SK-N-SH (cell line): ENCODE results near the gene DHX57. TPM values are rescaled to one million over a fixed set of nuclear protein-coding genes. Genes with fewer than 3 reads are reported as not detected.

ENCODE experiments used
- CTCF ChIA-PET: fragments of 300-600, 350-600 bp; formaldehyde crosslinking; extraction: SDS; loops from one replicate; lab custom pipeline; 2021; lab: Yijun Ruan, JAX
- POLR2A ChIA-PET: fragments of 350-600 bp; sonication (Branson Sonifier 250); formaldehyde crosslinking; extraction: SDS; loops from one replicate; lab custom pipeline; 2020; ENCODE audit warnings: antibody characterized with exemption, inconsistent platforms; lab: Yijun Ruan, JAX
- DNase-seq: peaks from one replicate; pipeline ENCODE4 v3.0.0; 2012
- H2AFZ ChIP-seq: fragments of 200-600 bp; sonication (generic); 2 replicates; pipeline ENCODE4 v1.8.1; 2016; ENCODE audit warnings: antibody characterized with exemption, mild to moderate bottlenecking, low read depth
- H3F3A ChIP-seq: fragments of 200-600 bp; sonication (generic); replicated peaks from 2 replicates; pipeline ENCODE3; 2016; ENCODE audit warnings: antibody characterized with exemption, mild to moderate bottlenecking; ENCODE audit not compliant: insufficient read depth
- H3K27ac ChIP-seq, 2 experiments: fragments of 200-500 bp in 1 of 2; fragments of 200-600 bp in 1 of 2; sonication (Bioruptor generic) in 1 of 2; sonication (generic), shearing (Covaris generic) in 1 of 2; 2 replicates each; pipeline versions ENCODE4 v1.5.1 to v1.6.1; 2014 to 2016; ENCODE audit warnings: low read depth in 2 of 2, inconsistent platforms in 1 of 2, low read length in 1 of 2, mild to moderate bottlenecking in 1 of 2, mixed read lengths in 1 of 2
- H3K27me3 ChIP-seq: fragments of 200-600 bp; sonication (generic), shearing (Covaris generic); 2 replicates; pipeline ENCODE4 v1.6.1; 2016; ENCODE audit warnings: mixed run types; ENCODE audit not compliant: insufficient read depth
- H3K36me3 ChIP-seq, 2 experiments: fragments of 200-500 bp in 1 of 2; fragments of 200-600 bp in 1 of 2; sonication (Bioruptor generic) in 1 of 2; sonication (generic) in 1 of 2; replicated peaks in 1 of 2; 2 replicates each; pipeline versions ENCODE3 to v1.5.1; 2014 to 2016; ENCODE audit warnings: low read length in 1 of 2, mild to moderate bottlenecking in 1 of 2; ENCODE audit not compliant: insufficient read depth in 2 of 2, control insufficient read depth in 1 of 2
- H3K4me1 ChIP-seq, 2 experiments: fragments of 200-500 bp in 1 of 2; fragments of 200-600 bp in 1 of 2; sonication (Bioruptor generic) in 1 of 2; sonication (generic), shearing (Covaris generic) in 1 of 2; 2 replicates each; pipeline versions ENCODE4 v1.5.1 to v1.6.1; 2014 to 2016; ENCODE audit warnings: low read depth in 1 of 2, low read length in 1 of 2, mixed run types in 1 of 2; ENCODE audit not compliant: insufficient read depth in 2 of 2, control insufficient read depth in 1 of 2
- H3K4me2 ChIP-seq: fragments of 200-600 bp; sonication (generic), shearing (Covaris generic); 2 replicates; pipeline ENCODE4 v1.6.1; 2017; ENCODE audit warnings: mixed run types
- H3K4me3 ChIP-seq, 2 experiments: fragments of 200-500 bp in 1 of 2; fragments of 200-600 bp in 1 of 2; sonication (Bioruptor generic) in 1 of 2; sonication (generic), shearing (Covaris generic) in 1 of 2; 2 replicates each; pipeline versions ENCODE4 v1.5.1 to v1.8.1; 2014 to 2016; ENCODE audit warnings: low read depth in 2 of 2, inconsistent platforms in 1 of 2, low read length in 1 of 2, mild to moderate bottlenecking in 1 of 2, mixed read lengths in 1 of 2, moderate library complexity in 1 of 2
- H3K79me2 ChIP-seq: fragments of 200-600 bp; sonication (generic); 2 replicates; pipeline ENCODE4 v1.8.1; 2017; ENCODE audit warnings: mild to moderate bottlenecking; ENCODE audit not compliant: insufficient read depth
- H3K9ac ChIP-seq: fragments of 200-600 bp; sonication (generic); 2 replicates; pipeline ENCODE4 v1.6.1; 2017; ENCODE audit warnings: mixed run types
- H3K9me2 ChIP-seq: fragments of 200-600 bp; sonication (generic); 2 replicates; pipeline ENCODE4 v1.6.1; 2017; ENCODE audit warnings: mixed run types
- H3K9me3 ChIP-seq: fragments of 200-600 bp; sonication (generic); 2 replicates; pipeline ENCODE4 v1.6.1; 2017; ENCODE audit warnings: mixed run types, mild to moderate bottlenecking, moderate library complexity
- H4K20me1 ChIP-seq: fragments of 200-600 bp; sonication (generic); 2 replicates; pipeline ENCODE4 v1.6.1; 2017; ENCODE audit warnings: mild to moderate bottlenecking, mixed run types; ENCODE audit not compliant: insufficient read depth
- CHD2 ChIP-seq: fragments of 150-350 bp; IDR thresholded peaks from 2 replicates; pipeline ENCODE4 v1.6.1; 2018; ENCODE audit warnings: low read length; ENCODE audit not compliant: partially characterized antibody
- FOXM1 ChIP-seq: IDR thresholded peaks from 2 replicates; pipeline ENCODE4 v1.4.0; 2012; ENCODE audit warnings: low read depth, mild to moderate bottlenecking
- GABPA ChIP-seq: IDR thresholded peaks from 2 replicates; pipeline ENCODE4 v1.4.0; 2012; ENCODE audit warnings: low read depth, mild to moderate bottlenecking
- GATA2 ChIP-seq: sonication (generic); formaldehyde crosslinking; IDR thresholded peaks from 2 replicates; pipeline ENCODE4 v1.5.0; 2020; ENCODE audit warnings: mild to moderate bottlenecking, missing genetic modification reagents
- NRF1 ChIP-seq: IDR thresholded peaks from 2 replicates; pipeline ENCODE4 v1.6.1; 2012; ENCODE audit warnings: low read depth, mild to moderate bottlenecking, low read length
- POLR2AphosphoS5 ChIP-seq: IDR thresholded peaks from 2 replicates; pipeline ENCODE4 v1.6.1; 2012; ENCODE audit warnings: low read depth, low read length
- RAD21 ChIP-seq: IDR thresholded peaks from 2 replicates; pipeline ENCODE4 v1.6.1; 2012; ENCODE audit warnings: mild to moderate bottlenecking, low read length
- RCOR1 ChIP-seq: fragments of 150-350 bp; IDR thresholded peaks from 2 replicates; pipeline ENCODE4 v1.6.1; 2017; ENCODE audit warnings: antibody characterized with exemption, low read length
- RFX5 ChIP-seq: IDR thresholded peaks from 2 replicates; pipeline ENCODE4 v1.6.1; 2012; ENCODE audit warnings: mild to moderate bottlenecking, improper control_type of control experiment, low read length
- TAF1 ChIP-seq: IDR thresholded peaks from 2 replicates; pipeline ENCODE4 v1.6.1; 2012; ENCODE audit warnings: low read depth, mild to moderate bottlenecking, low read length, moderate library complexity, borderline replicate concordance
- TCF12 ChIP-seq: IDR thresholded peaks from 2 replicates; pipeline ENCODE4 v1.4.0; 2012
- YY1 ChIP-seq: IDR thresholded peaks from 2 replicates; pipeline ENCODE4 v1.4.0; 2012; ENCODE audit warnings: low read depth, mild to moderate bottlenecking
- WGBS: methylation state at CpG from one replicate; pipeline ENCODE4 v1.1.6; 2017; ENCODE audit warnings: low lambda C conversion rate; 5-methylcytosine and 5-hydroxymethylcytosine counted together
- polyA plus RNA-seq, 3 experiments: library from polyadenylated mRNA; depleted of rRNA; stranded (reverse); fragments of >200 nt; gene quantifications; 2 replicates each; pipeline ENCODE4 v1.2.3, GENCODE V29; 2012
- TF ChIP-seq, protein P1 (sequence below): IDR thresholded peaks from 2 replicates; pipeline ENCODE4 v1.4.0; 2012; ENCODE audit warnings: low read depth
- TF ChIP-seq, protein P2 (sequence below): IDR thresholded peaks from 2 replicates; pipeline ENCODE4; 2012
- TF ChIP-seq, protein P3 (sequence below): fragments of 200-600 bp; sonication (generic); IDR thresholded peaks from 2 replicates; pipeline ENCODE4 v1.6.1; 2017; ENCODE audit warnings: antibody characterized with exemption, mild to moderate bottlenecking, moderate library complexity

DHX57 gene
- polyA plus RNA-seq, 1 of the 3 experiments (the other 2 are of a cell fraction) = 12.3 TPM

DNA sequence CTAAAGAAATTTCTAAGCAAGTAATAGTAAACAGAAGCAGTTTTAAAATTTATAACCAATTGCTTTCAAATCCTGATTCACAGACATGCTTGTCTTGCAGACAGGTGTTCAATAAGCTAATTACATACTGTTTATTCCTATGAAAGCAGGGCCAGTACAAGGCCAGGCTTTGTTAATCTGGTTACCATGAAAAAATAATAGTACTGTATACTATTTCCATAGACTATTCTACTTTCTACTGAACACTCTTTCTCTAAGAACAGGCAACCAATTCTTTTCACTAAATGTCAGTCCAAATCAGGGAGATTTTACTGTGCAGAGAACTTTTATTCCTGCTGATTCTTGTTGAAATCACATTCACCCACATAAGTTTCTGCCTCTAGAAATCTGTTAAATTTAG lies 121.7 kb downstream of the DHX57 start:
- no peaks in the 10 kb centered on the region for H3K9me3 ChIP-seq
- peaks cover 15% of the 10 kb centered on the region for H4K20me1 ChIP-seq
- DNase-seq = no peak
- no peak overlapping the region for H3K4me2 ChIP-seq
- H3K4me1 ChIP-seq = peaks cover 11 to 14% of the 10 kb centered on the region in 2 experiments; a peak in 3 of 4 replicates
- POLR2A ChIA-PET = no interaction called here
- TF ChIP-seq YY1 (no peak), NRF1 (no peak), POLR2AphosphoS5 (no peak)
- TF ChIP-seq, protein P1, sequence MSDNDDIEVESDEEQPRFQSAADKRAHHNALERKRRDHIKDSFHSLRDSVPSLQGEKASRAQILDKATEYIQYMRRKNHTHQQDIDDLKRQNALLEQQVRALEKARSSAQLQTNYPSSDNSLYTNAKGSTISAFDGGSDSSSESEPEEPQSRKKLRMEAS = no peak
- peaks cover 10 to 11% of the 10 kb centered on the region in 2 experiments for H3K36me3 ChIP-seq
- H3F3A ChIP-seq = peaks cover 8% of the 10 kb centered on the region
- H3K4me3 ChIP-seq = no peak overlapping the region
- H3K9ac ChIP-seq = no peak overlapping the region
- no peaks in the 10 kb centered on the region for H3K9me2 ChIP-seq
- CTCF ChIA-PET = interaction anchor here (0.6 to 0.9 kb wide), 3 partner anchors 14 to 151 kb away, joined by 3 to 4 read pairs (median 3); no protein-coding TSS in a partner anchor
- peaks cover 21% of the 10 kb centered on the region for H3K79me2 ChIP-seq
- no peaks in the 10 kb centered on the region for H3K27me3 ChIP-seq
- H2AFZ ChIP-seq = peak overlapping the region; percentile 40
- H3K27ac ChIP-seq = no peak overlapping the region

DNA sequence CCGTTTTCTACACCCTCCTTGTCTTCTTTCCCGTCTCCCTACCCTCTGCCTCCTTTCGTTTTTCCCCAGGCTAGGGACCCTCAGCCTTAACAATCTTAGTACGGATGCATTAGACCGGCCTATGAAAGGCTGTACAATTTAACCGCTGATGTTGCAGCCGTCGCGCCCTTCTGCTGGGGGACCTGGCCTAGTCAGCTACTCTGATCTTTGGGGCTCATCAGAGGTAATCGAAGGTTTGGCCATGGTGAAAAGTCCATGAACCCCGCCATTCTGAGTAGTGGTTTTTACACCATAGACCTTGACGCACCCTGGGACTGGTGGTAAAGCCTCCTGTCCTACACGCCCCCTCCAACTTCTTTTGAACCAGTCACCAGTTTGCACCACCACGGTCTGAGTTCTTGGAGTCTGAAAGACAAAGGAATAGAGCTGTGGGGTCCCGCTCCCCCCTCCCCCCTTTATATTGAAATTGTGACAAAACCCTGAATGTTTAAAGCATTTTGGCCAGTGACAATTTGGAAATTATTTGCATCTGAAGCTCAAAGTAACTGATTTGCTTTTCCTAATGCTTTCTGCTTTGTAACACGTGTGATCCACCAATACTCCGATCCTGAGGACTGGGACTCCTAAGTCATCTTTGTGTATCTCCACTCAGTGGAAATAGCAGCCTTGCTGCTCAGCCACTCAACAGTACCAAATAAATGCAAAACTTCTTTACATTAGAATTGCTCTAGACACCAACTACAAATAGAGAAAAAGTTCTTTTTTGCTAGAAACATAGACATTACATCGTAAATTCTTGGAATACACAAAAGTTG lies 123.9 kb downstream of the DHX57 start:
- TF ChIP-seq RFX5 (0 out of 2 replicates have a peak, but pooled peaks have one; percentile 0), CHD2 (no peak)
- 36% methylated on average over 18 of the region's 18 CpGs for WGBS
- H3K27ac ChIP-seq = peak overlapping the region; percentile 92 to 97
- H3K79me2 ChIP-seq = peaks cover 43% of the 10 kb centered on the region
- H4K20me1 ChIP-seq = peaks cover 38% of the 10 kb centered on the region
- H3K27me3 ChIP-seq = no peaks in the 10 kb centered on the region
- peaks cover 33% of the 10 kb centered on the region in 2 experiments for H3K36me3 ChIP-seq
- H3K9me2 ChIP-seq = no peaks in the 10 kb centered on the region
- H3F3A ChIP-seq = peaks cover 25% of the 10 kb centered on the region
- POLR2A ChIA-PET = interaction anchor here (0.6 to 2.3 kb wide), 53 partner anchors 8 to 1429 kb away, joined by 3 to 65 read pairs (median 5); partner anchors contain the start of genes ATL2, CYP1B1, DHX57 and GEMIN6
- H3K4me1 ChIP-seq = peaks cover 34 to 37% of the 10 kb centered on the region in 2 experiments
- H3K4me3 ChIP-seq = peak overlapping the region; percentile 51 to 92
- H3K9ac ChIP-seq = peak overlapping the region; percentile 97
- H3K9me3 ChIP-seq = no peaks in the 10 kb centered on the region
- peak overlapping the region; percentile 93 for H2AFZ ChIP-seq
- DNase-seq = no peak
- H3K4me2 ChIP-seq = peak overlapping the region; percentile 72
- CTCF ChIA-PET = interaction anchor here (0.7 to 4.5 kb wide), 6 partner anchors 10 to 375 kb away, joined by 3 to 24 read pairs (median 4); partner anchors contain the start of gene ATL2

DNA sequence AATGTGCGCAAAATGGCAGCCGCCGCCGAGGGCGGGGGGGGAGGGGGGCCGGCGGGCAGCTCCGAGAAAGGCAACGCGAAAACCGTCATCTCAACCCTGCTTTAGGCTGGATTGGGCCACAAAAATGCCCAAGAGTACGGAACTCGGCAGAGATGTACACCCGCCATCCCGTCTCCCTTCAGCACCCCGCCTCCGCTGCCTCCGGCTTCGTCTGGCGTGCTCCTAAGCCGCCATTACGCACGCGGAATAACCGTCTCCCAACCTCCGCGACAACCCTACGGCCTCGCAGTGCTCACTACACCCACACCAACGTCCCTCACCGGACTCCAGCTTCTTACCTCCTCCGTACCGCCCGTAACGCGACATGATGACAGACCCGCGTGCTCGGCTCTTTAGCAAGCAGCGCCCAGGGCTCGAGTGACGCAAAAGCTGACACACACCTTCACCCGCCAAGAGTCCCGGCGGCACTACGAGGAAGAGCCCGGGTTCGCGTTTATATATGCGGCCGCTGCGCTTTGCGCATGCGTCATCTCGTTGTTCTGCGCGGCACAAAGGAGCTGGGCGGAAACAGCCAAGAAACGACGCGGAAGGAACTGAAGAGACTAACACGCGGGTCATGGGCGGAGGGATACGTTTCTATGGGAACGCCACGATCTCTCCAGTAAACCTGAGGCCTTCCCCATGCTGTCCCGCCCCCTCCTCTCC lies 124.7 kb downstream of the DHX57 start, which contains the start of gene SRSF7:
Gene SRSF7 (minus strand): TSS at position 471 of the 705 bp plus-strand sequence. CDS start 105 bp downstream, at position 366.
- peak; percentile 98 for DNase-seq
- Histone ChIP-seq H3K36me3 (peaks cover 40 to 41% of the 10 kb centered on the region in 2 experiments), H3K9me3 (no peaks in the 10 kb centered on the region), H3K4me2 (peak within 1 kb of the TSS; percentile 91), H4K20me1 (peaks cover 45% of the 10 kb centered on the region), H3K79me2 (peaks cover 51% of the 10 kb centered on the region), H3K9me2 (no peaks in the 10 kb centered on the region), H3K4me3 (peak within 1 kb of the TSS; percentile 92 to 94), H3K4me1 (peaks cover 41 to 43% of the 10 kb centered on the region in 2 experiments), H2AFZ (peak within 1 kb of the TSS; percentile 93), H3K27me3 (no peaks in the 10 kb centered on the region), H3F3A (peaks cover 31% of the 10 kb centered on the region), H3K9ac (peak within 1 kb of the TSS; percentile 97), H3K27ac (peak within 1 kb of the TSS; percentile 92 to 100)
- WGBS = under 1% methylated on average over 65 of the region's 68 CpGs
- ChIA-PET CTCF (interaction anchor here (0.7 to 4.5 kb wide), 7 partner anchors 10 to 375 kb away, joined by 3 to 24 read pairs (median 5); partner anchors contain the start of gene ATL2), POLR2A (interaction anchor here (0.6 to 2.3 kb wide), 55 partner anchors 9 to 1428 kb away, joined by 3 to 65 read pairs (median 5); partner anchors contain the start of genes ATL2, CYP1B1, DHX57 and GEMIN6)
- no peak for TF ChIP-seq FOXM1
- peak; percentile 31; the same call in 1 of the 2 replicates for TF ChIP-seq TCF12
- TF ChIP-seq, protein P2, sequence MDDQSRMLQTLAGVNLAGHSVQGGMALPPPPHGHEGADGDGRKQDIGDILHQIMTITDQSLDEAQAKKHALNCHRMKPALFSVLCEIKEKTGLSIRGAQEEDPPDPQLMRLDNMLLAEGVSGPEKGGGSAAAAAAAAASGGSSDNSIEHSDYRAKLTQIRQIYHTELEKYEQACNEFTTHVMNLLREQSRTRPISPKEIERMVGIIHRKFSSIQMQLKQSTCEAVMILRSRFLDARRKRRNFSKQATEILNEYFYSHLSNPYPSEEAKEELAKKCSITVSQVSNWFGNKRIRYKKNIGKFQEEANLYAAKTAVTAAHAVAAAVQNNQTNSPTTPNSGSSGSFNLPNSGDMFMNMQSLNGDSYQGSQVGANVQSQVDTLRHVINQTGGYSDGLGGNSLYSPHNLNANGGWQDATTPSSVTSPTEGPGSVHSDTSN = peak; percentile 80
- peak; percentile 64 for TF ChIP-seq RCOR1
- peak; percentile 98 for TF ChIP-seq CHD2
- TF ChIP-seq, protein P1 = peak; percentile 97
- peak; percentile 78 for TF ChIP-seq GABPA
- TF ChIP-seq GATA2 (CRISPR knock-in tag) = no peak
- peak; percentile 100 for TF ChIP-seq TAF1
- no peak for TF ChIP-seq RAD21
- TF ChIP-seq, protein P3, sequence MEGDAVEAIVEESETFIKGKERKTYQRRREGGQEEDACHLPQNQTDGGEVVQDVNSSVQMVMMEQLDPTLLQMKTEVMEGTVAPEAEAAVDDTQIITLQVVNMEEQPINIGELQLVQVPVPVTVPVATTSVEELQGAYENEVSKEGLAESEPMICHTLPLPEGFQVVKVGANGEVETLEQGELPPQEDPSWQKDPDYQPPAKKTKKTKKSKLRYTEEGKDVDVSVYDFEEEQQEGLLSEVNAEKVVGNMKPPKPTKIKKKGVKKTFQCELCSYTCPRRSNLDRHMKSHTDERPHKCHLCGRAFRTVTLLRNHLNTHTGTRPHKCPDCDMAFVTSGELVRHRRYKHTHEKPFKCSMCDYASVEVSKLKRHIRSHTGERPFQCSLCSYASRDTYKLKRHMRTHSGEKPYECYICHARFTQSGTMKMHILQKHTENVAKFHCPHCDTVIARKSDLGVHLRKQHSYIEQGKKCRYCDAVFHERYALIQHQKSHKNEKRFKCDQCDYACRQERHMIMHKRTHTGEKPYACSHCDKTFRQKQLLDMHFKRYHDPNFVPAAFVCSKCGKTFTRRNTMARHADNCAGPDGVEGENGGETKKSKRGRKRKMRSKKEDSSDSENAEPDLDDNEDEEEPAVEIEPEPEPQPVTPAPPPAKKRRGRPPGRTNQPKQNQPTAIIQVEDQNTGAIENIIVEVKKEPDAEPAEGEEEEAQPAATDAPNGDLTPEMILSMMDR = no peak
